Esophagus muscularis mucosa (tissue), 4 donors: ENCODE data around the gene ARHGAP8. TPM values are rescaled to one million over a fixed set of nuclear protein-coding genes. Genes with fewer than 3 reads are reported as not detected.
A peak's percentile ranks its signal among the peaks of the same experiment; 100 is the strongest.

ENCODE experiments used
- DNase-seq: peaks from one replicate; pipeline ENCODE4 v3.0.0-alpha.2; 2017; ENCODE audit errors: extremely low spot score
- H3K27ac ChIP-seq, 4 donors: fragments of 200-600 bp; sonication (generic); replicated peaks in 1 of 4; 1 replicate in 3 of 4; 2 replicates in 1 of 4; pipeline ENCODE4 v1.5.1; 2016 to 2019; ENCODE audit warnings: mild to moderate bottlenecking in 1 of 4
- H3K27me3 ChIP-seq, 4 donors: fragments of 200-600 bp; sonication (generic); one replicate each; pipeline versions ENCODE4 v1.5.1 to v1.6.0; 2016 to 2019
- H3K36me3 ChIP-seq, 4 donors: fragments of 200-600 bp; sonication (generic); one replicate each; pipeline ENCODE4 v1.5.1; 2016 to 2019
- H3K4me1 ChIP-seq, 4 donors: fragments of 200-600 bp; sonication (generic); one replicate each; pipeline ENCODE4 v1.5.1; 2016 to 2019
- H3K4me3 ChIP-seq, 4 donors: fragments of 200-600 bp; sonication (generic); 1 replicate in 2 of 4; 2 replicates in 2 of 4; pipeline ENCODE4 v1.5.1; 2016 to 2019; ENCODE audit warnings: mild to moderate bottlenecking in 4 of 4, moderate library complexity in 1 of 4
- H3K9me3 ChIP-seq, 4 donors: fragments of 200-600 bp; sonication (generic); 1 replicate in 3 of 4; 2 replicates in 1 of 4; pipeline ENCODE4 v1.5.1; 2016 to 2019
- CTCF ChIP-seq, 3 experiments: fragments of 200-600 bp in 2 of 3; fragments of 450-650 bp in 1 of 3; sonication (generic) in 2 of 3; IDR thresholded peaks; one replicate each; pipeline ENCODE4 v1.5.1; 2017 to 2019; ENCODE audit warnings: antibody characterized with exemption in 3 of 3, mild to moderate bottlenecking in 2 of 3, moderate library complexity in 1 of 3
- EP300 ChIP-seq: sonication (generic); formaldehyde crosslinking; IDR thresholded peaks from one replicate; pipeline ENCODE4 v1.6.1; 2017; ENCODE audit warnings: antibody characterized with exemption
- POLR2A ChIP-seq: fragments of 450-650 bp; IDR thresholded peaks from one replicate; pipeline ENCODE4 v1.6.1; 2017; ENCODE audit warnings: antibody characterized with exemption, moderate library complexity, mild to moderate bottlenecking, low read depth
- POLR2AphosphoS5 ChIP-seq, 2 donors: sonication (generic); formaldehyde crosslinking; IDR thresholded peaks; one replicate each; pipeline ENCODE4 v1.6.1; 2017; ENCODE audit warnings: antibody characterized with exemption in 2 of 2
- WGBS: methylation state at CpG from one replicate; pipeline ENCODE4 v1.1.5; 2018; 5-methylcytosine and 5-hydroxymethylcytosine counted together
- intact Hi-C: fragments of 100-400 bp; cut with DNase I; formaldehyde crosslinking; loops from one replicate; pipeline ENCODE4 v1.15.1; 2023
- total RNA-seq, 4 donors: library from RNA; depleted of rRNA; stranded (reverse); fragments of >200 nt; gene quantifications; one replicate each; pipeline versions ENCODE4 v1.1.0 to v1.2.1, GENCODE V29; 2016

The ARHGAP8 gene
- total RNA-seq, 4 donors from 2014 or later = 0.33 to 0.58 TPM; not detected in 2

- no peak for TF ChIP-seq POLR2AphosphoS5 (IDR thresholded peaks at IDR 0.05)
- TF ChIP-seq EP300 = no peak
- TF ChIP-seq POLR2A = no peak
- TF ChIP-seq CTCF (IDR thresholded peaks at IDR 0.05) = no peak
- WGBS = 94% methylated on average over 5 of the region's 8 CpGs
- no peaks in the 10 kb centered on the region for H3K9me3 ChIP-seq
- peaks cover 0 to 23% (median 0%) of the 10 kb centered on the region in 4 donors for H3K27me3 ChIP-seq
- peaks cover 8 to 17% (median 14%) of the 10 kb centered on the region in 4 donors for H3K4me1 ChIP-seq
- intact Hi-C loops = no loop called here
- no peak overlapping the region for H3K27ac ChIP-seq
- no peak for DNase-seq
- H3K36me3 ChIP-seq = peaks cover 0 to 7% (median 2%) of the 10 kb centered on the region in 4 donors
- no peak overlapping the region for H3K4me3 ChIP-seq
Measured at GRCh38 chr22:44724859-44725258, 27.5 kb upstream of the ARHGAP8 start.

- Histone ChIP-seq H3K4me1 (peaks cover 8 to 23% (median 19%) of the 10 kb centered on the region in 4 donors), H3K27me3 (peaks cover 0 to 36% (median 0%) of the 10 kb centered on the region in 4 donors), H3K9me3 (no peaks in the 10 kb centered on the region), H3K27ac (no peak overlapping the region), H3K36me3 (peaks cover 0 to 7% (median 2%) of the 10 kb centered on the region in 4 donors), H3K4me3 (no peak overlapping the region)
- TF ChIP-seq POLR2A (no peak), EP300 (no peak), POLR2AphosphoS5 (IDR thresholded peaks at IDR 0.05) (no peak), CTCF (IDR thresholded peaks at IDR 0.05) (no peak)
- WGBS = 80% methylated on average over 3 of the region's 11 CpGs
- DNase-seq = no peak
- intact Hi-C loops = no loop called here
Measured at GRCh38 chr22:44726439-44726838, 25.9 kb upstream of the ARHGAP8 start.

- no peak for DNase-seq
- intact Hi-C loops = no loop called here
- 100% methylated on average over 6 of the region's 21 CpGs for WGBS
Measured at GRCh38 chr22:44727148-44727547, 25.2 kb upstream of the ARHGAP8 start.

GRCh38 chr22:44727709-44728108, 24.7 kb upstream of the ARHGAP8 start:
- DNase-seq = no peak
- intact Hi-C loops = no loop called here
- 93% methylated on average over 11 of the region's 13 CpGs for WGBS
- H3K36me3 ChIP-seq = peaks cover 0 to 7% (median 2%) of the 10 kb centered on the region in 4 donors
- H3K4me1 ChIP-seq = peaks cover 8 to 23% (median 19%) of the 10 kb centered on the region in 4 donors
- H3K27me3 ChIP-seq = peaks cover 0 to 36% (median 0%) of the 10 kb centered on the region in 4 donors
- TF ChIP-seq POLR2A (no peak), EP300 (no peak), CTCF (IDR thresholded peaks at IDR 0.05) (no peak), POLR2AphosphoS5 (IDR thresholded peaks at IDR 0.05) (no peak)
- no peak overlapping the region for H3K4me3 ChIP-seq
- H3K9me3 ChIP-seq = no peaks in the 10 kb centered on the region
- no peak overlapping the region for H3K27ac ChIP-seq

More at GRCh38 chr22:44727148-44727547, 25.2 kb upstream of the ARHGAP8 start:
- Histone ChIP-seq H3K27ac (no peak overlapping the region), H3K9me3 (no peaks in the 10 kb centered on the region), H3K4me3 (no peak overlapping the region), H3K36me3 (peaks cover 0 to 7% (median 2%) of the 10 kb centered on the region in 4 donors), H3K4me1 (peaks cover 8 to 23% (median 19%) of the 10 kb centered on the region in 4 donors), H3K27me3 (peaks cover 0 to 36% (median 0%) of the 10 kb centered on the region in 4 donors)
- TF ChIP-seq POLR2A (no peak), POLR2AphosphoS5 (IDR thresholded peaks at IDR 0.05) (no peak), CTCF (IDR thresholded peaks at IDR 0.05) (no peak), EP300 (no peak)

GRCh38 chr22:44728761-44729324, 23.5 kb upstream of the ARHGAP8 start:
- intact Hi-C loops = no loop called here
- Histone ChIP-seq H3K27ac (peak overlapping the region in 3 of 4 donors; percentile 51 to 67 (median 52)), H3K4me1 (peaks cover 8 to 23% (median 19%) of the 10 kb centered on the region in 4 donors), H3K9me3 (no peaks in the 10 kb centered on the region), H3K27me3 (peaks cover 0 to 36% (median 0%) of the 10 kb centered on the region in 4 donors), H3K4me3 (peak overlapping the region; percentile 15 to 24 (median 22)), H3K36me3 (peaks cover 0 to 7% (median 2%) of the 10 kb centered on the region in 4 donors)
- 73% methylated on average over 10 of the region's 21 CpGs for WGBS
- no peak for DNase-seq
- TF ChIP-seq CTCF (IDR thresholded peaks at IDR 0.05) (no peak), POLR2AphosphoS5 (IDR thresholded peaks at IDR 0.05) (no peak), EP300 (no peak), POLR2A (no peak)
